OCI-M2 (cell line): ENCODE measurements around the gene ZXDC.

ENCODE experiments used
- DNase-seq: peaks from one replicate; lab custom pipeline; 2025; ENCODE audit not compliant: unreplicated experiment; lab: John Stamatoyannopoulos, UW

Gene ZXDC

DNA sequence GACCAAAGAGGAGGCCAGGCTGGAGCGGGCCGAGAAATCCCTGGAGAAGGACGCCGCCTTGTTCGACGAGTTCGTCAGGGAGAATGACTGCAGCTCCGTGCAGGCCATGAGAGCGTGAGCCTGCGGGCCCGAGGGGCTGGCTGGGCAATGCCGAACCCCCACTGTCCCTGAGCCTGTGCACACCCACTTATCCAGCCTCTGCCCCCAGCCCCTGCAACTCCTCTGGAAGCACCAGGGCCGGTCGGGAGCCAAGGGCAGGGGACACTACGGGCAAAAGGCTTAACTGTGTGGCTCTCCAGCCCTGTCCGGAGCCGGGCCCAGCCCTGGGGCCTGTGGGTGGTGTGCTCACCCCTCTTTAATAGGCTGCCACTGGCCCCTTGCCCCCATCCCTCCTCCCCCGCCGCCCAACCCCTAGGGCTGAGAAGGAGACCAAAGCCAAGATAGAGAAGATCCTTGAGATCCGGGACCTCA lies 57.0 kb downstream of the ZXDC start:
- DNase-seq: no peak

DNA sequence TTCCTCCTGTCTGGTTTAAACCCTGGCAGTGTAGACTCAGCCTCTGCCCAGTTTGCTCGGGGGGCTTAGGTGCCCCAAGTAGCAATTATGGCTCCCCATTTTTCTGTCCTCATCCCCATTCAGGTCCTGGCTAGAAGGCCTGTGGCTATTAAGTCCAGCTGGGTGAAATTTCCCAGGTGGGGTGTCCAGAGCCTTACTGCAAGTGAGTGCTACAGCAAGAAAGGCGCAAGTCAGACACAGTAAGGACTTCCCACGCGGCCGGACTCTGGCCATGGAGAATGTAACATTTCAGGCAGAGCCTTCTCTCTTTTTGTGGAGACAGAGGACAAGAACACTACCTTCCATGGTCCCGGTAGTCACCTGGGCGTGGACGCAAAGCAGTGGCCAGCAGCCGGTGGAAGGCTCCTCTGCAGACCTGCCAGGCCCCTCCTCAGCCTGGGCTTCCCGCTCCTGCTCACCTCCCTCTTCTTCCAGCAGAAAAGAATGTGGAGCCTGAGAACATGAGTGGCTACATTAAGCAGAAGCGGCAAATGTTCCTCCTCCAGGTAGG lies 57.6 kb downstream of the ZXDC start:
- no peak for DNase-seq

DNA sequence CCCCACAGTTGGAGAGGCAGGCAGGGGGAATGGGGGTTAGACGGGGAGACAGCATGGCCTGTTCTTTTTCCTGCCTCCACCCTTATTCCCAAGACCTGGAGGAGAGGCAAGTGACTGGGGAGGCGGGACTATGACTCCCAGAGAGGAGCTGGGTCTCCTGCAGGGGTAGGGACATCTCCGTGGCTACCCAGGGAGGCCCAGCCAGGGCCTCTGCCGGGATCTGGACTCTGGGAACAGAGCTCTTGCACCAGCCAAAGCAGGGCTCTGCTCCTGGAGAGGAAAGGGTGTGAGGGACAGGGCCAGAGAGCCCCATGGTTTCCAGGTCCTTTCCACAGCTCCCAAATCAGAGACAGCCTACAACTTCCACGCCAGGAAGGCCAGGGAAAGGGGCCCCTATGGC lies 58.2 kb downstream of the ZXDC start:
- no peak for DNase-seq

DNA sequence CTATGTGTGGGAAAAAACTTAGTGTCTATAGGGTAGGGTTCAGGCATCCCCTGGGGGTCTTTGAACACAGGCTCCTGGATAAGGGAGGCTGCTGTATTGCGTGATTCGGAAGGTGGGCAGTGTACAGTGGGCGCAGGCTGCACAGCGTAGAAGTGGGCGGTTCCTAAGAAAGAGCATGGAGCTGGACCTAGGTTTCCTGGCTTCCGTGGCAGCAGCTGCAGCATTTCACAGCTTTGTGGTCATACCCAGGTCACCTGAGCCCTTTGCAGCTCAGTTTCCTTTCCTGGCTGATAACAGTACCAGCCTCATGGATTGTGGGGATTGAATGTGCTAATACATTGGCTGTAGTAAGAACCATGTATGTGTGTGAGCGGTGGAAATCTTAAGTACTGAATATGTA lies 58.7 kb downstream of the ZXDC start:
- DNase-seq: no peak

DNA sequence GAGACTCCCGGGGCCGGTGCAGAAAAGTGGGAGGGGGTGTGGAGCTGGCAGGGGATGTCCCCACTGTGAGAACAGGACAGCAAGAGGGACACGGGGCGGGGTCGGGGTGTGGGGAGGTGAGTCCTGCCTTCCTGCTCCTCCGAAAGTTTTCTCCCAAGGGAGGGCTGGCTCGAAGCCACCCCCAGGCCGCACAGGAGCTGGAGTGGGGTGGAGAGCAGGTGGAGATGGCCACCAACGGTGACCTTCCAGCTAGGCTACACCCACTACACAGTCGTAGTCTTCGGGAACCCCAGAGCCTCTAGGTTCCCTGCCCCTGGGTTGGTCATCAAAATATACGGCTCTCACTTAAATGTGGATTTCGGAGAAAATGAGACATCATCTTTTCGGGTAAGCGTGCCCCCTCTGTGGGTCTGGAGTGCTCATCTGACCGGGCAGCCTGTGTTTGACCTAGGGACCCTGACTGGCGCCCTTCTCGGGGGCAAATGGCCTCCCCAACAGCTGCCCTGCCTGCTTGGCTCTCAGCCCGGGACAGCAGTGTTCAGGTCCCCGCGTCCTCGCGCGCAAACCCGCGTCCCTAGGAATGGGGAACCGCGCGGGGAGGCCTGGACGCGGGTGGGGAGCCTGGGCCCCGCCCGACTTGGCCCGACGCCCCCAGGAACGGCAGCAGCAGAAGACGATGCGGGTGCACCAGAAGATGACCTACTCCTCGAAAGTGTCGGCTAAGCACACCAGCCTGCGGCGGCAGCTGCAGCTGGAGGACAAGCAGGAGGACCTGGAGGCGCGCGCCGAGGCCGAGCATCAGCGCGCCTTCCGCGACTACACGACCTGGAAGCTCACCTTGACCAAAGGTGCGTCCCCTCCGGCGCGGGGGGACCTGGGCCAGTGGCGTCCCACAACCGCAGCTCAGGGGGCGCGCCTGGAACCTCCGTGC lies 59.8 kb downstream of the ZXDC start:
- DNase-seq: no peak

DNA sequence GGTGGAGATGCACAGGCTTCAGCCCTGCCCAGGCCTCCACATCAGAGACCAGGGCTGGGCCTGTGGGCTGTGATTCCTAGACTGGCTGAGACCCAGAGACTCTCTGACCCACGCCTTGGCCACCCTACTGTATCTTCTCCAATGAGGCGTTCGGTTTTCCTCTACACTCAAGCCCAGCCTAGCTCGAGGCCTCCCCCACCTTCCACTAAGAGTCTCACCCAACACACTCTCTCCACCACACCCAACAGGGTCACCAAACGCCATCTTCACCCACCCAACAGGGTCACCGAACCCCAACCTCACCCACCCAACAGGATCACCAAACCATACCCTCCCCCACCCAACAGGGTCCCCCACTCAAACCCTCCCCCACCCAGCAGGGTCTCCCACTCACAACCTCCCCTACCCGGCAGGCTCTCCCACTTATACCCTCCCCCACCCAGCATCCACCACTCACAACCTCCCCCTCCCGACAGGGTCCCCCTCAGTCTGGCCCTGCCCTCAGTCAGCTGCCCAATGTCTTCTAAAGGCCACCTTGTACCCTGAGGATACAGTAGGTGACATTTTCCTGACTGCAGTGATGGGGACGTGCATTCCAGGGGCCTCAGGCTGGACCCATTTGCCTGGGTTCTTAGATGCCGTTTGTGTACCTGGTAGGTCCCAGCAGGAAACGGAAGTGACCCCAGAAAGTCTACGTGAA lies 60.6 kb downstream of the ZXDC start:
- no peak for DNase-seq

DNA sequence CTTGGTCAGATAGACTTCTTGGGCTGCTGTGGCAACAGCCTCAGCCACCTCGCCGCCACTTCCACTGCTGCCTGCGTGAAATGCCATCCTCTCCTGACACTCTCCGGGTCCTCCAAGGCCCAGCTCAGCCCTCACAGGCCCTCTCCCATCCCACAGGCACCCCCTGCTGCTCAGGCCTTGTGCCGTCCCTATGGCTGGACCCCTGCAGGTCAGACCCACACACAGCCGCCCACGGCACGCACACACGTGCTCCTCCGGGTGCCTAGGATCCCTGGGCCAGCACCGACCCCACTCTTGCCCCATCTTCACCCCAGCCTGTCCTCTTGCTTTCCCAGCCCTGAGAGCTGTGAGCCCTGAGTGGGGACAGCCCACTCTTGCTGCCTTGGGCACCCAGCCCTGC lies 61.3 kb downstream of the ZXDC start:
- no peak for DNase-seq

DNA sequence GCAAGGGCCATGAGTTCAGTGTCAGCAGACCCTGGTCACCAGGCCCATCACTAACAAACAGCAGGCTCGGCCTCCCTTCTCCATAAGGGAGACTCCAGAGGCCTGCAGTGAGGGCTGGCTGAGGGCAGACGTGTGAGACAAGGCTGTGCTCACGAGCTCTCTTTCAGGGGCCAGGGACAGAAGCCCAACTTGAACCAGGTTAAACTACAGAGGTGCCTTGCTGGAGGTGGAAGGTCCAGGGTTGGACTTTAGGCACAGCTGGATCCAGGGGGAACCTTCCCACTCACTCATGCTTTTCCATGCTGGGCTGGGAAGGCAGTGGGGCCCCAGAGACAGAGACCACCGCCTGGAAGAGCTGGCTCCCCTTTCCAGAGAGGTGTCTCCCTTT lies 62.0 kb downstream of the ZXDC start:
- DNase-seq: no peak

DNA sequence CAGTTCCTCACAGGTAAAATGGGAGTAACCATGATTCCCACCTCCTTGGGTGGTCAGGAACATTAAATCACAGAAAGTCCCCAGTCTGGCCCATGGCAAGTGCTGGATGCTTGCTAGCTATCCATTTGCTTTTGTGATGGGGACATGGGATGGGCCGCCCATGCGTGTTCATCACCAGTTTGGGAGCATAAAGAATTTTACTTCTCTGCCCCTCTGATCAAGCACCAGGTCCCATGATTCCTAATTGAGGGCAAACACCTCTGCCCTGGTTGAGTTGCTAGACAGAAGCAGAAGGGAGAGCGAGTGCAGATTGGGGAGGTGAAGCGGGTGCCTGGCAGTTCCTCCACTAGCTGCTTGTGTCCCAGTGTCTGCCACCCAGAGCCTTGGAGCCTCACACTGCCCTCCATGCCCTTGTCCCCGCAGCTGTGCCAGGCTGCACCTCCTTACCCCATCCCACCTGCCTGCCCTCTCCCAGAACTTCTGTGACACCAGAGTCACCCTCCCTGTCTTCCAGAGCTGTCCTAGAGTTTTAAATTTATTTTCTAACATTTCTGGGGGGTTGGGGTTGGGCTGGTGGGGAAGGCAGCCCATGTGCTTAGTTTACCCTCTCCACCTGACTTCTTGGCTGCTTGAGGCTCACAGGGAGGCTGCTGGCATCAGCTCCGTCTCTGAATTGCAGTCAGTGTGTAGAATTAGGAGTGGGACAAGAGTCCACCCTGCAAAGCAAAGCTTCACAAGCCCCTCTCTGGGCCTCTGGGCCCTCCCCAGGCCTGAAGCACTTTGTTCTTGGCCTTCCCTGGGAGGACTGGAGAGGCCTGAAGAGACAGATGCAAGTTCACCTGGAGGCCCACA lies 62.6 kb downstream of the ZXDC start:
- DNase-seq: no peak

DNA sequence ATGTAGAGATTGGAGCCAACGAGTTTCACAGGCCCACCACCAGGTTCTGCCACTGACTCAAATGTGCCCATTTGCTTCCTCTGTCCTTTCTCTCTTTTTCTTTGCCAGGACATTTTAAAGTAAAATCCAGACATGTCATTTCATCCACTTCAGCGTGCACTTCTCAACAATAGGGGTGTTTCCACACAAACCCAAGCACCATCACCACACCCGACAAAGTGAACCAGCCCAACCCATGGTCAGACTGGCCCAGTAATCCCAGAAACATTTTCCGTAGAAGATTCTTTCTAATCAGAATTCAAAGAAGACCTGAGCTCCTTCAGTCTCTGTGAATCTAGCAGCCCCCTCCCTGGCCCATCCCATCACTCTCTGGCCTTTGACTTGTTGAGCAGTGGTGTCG lies 67.6 kb downstream of the ZXDC start:
- no peak for DNase-seq

DNA sequence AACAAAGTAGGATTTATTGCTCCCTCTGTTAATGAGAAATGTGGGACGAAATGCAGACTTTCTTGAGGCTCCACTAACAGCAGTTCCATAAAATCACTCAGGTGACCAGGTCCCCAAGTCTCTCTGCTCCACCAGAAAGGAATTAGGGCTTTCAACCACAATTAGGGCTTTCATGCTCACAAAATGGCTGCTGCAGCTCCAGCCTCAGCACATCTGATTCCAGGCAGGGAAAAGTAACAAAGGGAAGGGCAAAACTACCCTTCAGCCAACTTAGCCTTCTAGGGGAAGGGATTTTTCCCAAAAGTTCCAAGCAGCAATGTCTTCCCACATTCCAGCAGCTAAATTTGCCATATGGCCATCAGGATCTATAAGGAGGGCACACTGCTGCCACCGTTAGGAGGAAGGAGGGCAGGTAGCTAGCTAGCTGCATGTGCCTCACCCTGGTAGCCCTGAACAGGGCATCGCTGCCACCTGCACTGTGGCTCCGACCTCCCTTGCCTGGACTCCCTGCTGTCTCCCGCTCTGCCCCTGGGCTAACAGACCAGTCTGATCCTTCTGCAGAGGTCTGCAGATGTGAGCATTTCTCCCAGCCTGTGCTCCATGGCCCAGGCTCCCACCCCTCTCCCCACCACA lies 68.2 kb downstream of the ZXDC start:
- no peak for DNase-seq

DNA sequence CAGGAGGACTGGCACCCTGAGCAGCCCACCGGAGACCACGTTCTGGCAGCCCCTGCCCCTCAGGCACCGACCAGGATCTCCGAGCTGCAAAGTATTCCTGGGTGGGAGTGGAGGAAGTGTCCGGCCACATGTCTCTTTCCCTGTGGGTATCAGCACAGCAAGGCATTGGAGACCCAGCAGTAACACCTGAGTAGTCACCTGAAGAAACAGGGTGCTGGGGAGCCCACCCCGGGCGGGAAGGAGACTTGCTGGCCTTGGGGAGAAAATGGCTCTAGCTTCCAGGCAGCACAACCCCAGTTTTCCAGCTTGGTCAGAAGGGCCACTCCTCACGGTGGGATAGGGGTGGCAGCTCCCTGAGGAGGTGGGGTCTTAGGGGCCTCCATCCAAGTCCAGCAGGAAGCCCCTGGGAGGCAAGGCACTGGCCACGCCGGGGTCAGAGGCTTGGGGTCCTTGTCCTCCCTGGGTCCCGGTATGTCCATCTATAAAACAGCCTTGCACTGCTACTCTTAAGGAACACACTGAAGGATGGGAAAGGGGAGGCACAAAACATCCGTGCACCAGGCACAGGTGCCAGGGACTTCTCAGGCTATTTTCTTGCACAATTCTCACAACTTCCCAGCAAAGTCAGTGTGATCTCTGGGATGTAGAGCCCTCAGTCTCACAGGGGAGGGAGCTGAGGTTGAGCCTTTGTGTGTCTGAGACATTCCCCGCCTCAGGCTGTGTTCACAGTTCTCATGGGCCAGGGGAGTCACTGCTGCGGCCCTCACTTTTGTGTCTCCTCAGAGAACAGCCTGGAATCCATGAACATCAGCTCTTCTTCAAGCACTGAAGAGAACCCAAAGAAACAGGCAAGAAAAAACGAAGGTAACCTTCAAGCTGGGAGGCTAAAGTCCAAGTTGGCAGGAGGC lies 69.0 kb downstream of the ZXDC start:
- DNase-seq: no peak

DNA sequence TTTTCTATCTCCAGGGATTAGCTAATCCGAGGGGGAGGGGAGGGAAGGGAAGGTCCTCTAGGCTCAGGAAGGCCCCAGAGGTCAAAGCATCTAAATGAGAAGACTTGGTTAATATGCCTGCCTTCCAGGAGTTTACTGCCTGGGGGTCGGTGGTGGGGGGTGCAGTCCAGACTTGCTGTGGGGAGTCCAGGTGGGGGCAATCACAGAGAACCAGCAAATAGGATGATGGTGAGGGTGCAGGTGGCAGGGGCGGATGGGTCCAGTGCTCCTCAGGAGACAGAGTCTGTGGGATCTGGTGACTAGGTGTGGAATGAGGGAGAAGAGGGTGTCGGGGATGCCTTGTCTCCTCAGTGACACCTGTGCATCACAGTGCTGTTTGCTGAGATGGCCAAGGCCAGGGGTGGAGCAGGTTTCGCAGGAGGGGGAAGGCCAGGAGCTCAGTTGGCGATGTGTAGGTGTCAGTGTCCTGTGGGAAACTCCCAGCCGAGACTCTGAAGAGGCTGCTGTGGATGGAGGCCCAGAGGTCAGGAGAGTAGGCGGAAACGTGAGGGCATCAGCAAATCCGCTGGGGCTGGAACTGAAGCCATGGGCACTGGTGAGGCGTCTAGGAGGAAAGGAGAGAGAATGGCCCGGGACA lies 72.9 kb downstream of the ZXDC start:
- no peak for DNase-seq

DNA sequence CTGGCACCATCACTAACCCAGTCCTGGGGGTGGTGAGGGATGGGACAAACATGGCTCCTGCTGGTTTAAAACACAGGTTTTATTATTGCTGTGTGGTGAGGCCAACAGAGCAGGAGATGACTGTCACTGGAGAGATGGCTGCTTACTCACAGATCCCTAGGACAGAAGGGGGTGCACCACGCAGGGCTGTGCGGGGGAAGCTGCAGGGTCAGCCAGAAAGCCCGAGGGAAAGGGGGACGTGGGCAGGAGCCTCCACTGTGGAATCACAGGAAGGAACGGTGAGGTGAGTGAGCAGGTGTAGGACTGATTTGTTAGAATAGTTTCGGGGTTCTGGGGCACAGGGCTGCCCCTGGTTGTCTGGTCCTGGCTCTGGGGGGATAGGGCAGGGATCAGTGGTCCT lies 73.5 kb downstream of the ZXDC start:
- no peak for DNase-seq

DNA sequence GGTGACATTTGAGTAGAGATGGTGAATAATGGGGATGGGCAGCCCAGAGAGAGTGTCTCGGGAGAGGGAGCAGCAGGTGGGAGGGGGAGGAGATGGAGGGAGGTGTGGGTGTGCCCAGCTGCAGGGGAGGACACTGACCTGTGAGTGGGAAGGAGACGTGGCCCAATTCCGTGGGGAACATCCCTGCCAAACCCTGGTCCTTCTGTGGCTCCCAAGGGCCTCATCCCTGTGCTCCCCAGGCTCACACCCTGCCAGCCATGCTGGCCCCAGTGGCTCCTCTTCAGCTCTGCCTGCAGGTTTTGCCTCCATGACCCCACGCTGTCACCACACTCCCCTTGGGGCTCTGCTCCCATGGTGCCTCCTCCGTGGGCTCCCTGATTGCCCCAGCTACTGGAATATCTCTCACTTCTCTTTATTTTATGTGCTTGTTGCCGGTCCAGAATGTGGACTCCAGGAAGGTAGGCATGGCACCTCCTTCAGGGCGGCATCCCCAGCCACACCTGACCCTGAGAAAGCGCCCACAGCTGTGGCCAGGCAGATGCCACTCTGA lies 74.0 kb downstream of the ZXDC start:
- no peak for DNase-seq

DNA sequence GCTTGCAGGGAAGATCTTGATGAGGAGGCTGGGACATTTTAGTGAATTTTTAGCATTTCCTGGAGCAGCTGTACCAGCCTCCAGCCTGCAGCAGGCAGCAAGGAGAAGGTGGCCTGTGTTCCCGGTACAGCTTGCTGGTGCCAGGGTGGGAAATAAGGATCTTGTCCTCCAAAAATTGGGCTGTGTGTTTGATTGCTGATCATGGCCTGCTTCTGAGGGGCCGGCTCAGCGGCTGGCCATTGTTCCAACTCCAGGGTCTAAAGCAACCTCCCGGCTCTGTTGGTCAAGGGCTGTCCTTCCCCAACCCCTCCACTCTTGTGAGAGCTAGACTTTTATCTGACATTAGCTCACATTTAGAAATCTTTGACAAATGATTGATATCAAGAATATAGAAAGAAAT lies 75.9 kb downstream of the ZXDC start:
- DNase-seq: no peak

DNA sequence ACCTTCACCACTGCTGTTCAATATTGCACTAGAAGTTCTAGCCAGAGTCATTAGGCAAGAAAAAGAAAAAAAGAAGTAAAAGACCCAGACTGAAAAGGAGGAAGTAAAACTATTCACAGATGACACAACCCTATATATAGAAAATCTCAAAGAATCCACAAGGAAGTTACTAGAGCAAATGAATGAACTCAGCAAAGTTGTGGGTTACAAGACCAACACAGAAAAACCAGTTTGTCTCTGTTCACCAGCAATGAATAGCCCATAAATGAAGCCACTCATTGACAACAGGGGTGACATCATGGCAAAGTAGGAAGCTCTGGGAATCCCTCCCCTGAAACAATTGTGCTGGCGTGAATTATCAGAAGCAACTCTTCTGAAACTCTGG lies 76.3 kb downstream of the ZXDC start:
- no peak for DNase-seq

DNA sequence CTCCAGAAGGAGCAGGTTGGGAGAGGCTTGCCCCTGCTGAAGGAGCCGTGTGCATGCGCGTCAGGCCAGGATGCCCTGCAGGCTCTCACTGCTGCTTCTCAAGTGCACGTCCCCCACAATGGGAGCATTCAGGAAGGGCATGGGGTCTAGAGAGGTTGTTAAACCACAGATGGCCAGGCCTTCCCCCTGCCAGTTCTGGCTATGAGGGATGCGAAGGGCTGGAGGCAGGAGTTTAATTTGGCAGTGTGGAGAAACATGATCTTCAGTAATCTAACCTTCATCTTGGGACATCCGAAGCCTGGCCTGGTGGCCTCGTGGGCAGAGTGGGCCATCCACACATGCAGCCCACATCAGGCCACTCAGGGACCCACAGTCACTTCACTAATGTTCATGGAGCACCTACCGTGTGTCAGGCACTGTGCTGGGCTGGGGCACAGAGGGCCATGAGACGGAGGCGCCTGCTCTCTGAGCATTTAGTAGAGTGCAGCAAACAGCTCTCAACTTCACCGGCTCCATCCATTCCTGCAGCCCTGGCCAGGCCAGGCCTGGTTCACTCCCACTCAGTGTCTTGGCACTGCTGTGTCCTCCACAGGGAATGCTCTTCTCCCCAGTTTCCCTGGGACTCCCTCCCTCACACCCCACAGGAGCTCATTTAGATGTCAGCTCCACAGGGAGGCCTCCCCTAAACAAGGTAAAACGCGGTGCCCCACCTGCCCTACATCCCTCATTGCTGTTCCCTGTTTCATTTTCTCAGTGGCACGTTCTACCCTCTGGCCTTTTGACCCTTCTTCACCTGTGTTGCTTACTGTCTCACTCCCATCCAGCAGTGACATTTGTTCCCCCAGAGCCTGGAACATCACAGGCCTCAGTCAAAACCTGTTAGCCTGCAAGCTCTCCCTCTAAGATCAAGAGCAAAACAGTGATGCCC lies 77.0 kb downstream of the ZXDC start:
- no peak for DNase-seq
